GM12872 (cell line): ENCODE measurements around the gene ARL8B.

ENCODE experiments used
- CTCF ChIP-seq: IDR thresholded peaks from 3 replicates; pipeline ENCODE4 v1.5.1; 2011; ENCODE audit warnings: low read depth, mild to moderate bottlenecking, low read length, moderate library complexity; ENCODE audit not compliant: insufficient read depth

Gene ARL8B

DNA sequence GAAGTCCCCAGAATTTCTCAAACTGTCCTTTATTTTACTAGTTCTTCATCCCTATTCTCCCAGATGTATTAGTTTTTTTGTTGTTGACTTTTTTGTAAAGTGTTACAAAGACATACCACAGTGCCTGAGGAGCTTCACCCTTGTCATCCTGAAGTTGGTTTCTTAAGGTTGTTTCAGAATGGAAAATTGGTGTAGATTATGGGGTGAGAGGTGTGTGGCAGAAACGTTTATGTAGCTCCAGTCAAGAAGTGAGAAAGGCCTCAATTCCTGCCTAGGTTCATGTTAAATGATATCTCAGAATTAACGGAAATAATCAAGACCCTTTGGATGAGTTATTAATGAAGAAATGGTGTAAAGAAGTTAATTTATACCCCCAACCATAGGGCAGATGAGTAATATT is 72.2 kb downstream of the ARL8B start:
- no peak for TF ChIP-seq CTCF

- no peak for TF ChIP-seq CTCF
These were observed 72.9 kb downstream of the ARL8B start for GRCh38 chr3:5194801-5195509.

DNA sequence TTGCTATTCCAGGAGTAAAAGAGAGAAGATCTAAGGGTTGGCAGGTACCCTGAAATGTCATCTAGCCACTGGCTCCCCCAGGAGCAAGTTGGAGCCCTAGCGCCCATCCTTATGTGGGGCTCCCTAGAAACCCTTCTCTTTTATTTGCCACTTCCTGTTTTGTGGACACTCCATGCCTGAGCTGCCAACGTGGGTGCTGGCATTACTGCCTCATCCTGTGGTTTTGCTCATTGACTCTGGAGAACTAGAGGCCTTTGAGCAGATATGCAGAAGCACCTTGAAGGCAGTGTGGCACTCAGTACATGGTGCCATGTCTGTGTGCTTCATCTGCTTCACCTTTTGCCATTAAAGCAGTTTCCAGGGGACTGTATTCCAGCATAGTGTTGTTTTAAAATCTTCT is 73.5 kb downstream of the ARL8B start:
- no peak for TF ChIP-seq CTCF

GRCh38 chr3:5197022-5197421 is 74.9 kb downstream of the ARL8B start:
- TF ChIP-seq CTCF, result no peak

GRCh38 chr3:5197470-5198312 is 75.6 kb downstream of the ARL8B start:
- no peak for TF ChIP-seq CTCF

GRCh38 chr3:5198313-5198677 is 76.2 kb downstream of the ARL8B start:
- TF ChIP-seq CTCF, result no peak

GRCh38 chr3:5198986-5199731 is 77.1 kb downstream of the ARL8B start:
- TF ChIP-seq CTCF, result no peak
